CD4-positive, alpha-beta T cell treated with Interleukin-6 at 100 ng/mL for 8 hours (primary cell): ENCODE results near the gene SGCA.

ENCODE experiments used
- DNase-seq: peaks from one replicate; pipeline ENCODE4 v3.0.0-alpha.2; 2020; ENCODE audit warnings: mixed read lengths, low spot score

The SGCA gene

GRCh38 chr17:50194934-50195865 is 29.4 kb downstream of the SGCA start:
- no peak for DNase-seq

GRCh38 chr17:50196036-50196435 is 30.2 kb downstream of the SGCA start:
- DNase-seq: no peak

- no peak for DNase-seq
These were observed 31.0 kb downstream of the SGCA start for GRCh38 chr17:50196826-50197225.

GRCh38 chr17:50198026-50198669 is 32.3 kb downstream of the SGCA start:
- peak; percentile 40 for DNase-seq

GRCh38 chr17:50199211-50199802 is 33.5 kb downstream of the SGCA start:
- DNase-seq: no peak

GRCh38 chr17:50199803-50200456 is 34.1 kb downstream of the SGCA start:
- DNase-seq: peak; percentile 70

- DNase-seq: peak; percentile 68
These were observed 34.9 kb downstream of the SGCA start for GRCh38 chr17:50200457-50201275.

GRCh38 chr17:50201276-50201854 is 35.6 kb downstream of the SGCA start, which contains the start of gene COL1A1:
TSS of gene COL1A1 (minus strand) at chr17:50201631. CDS start at chr17:50201513, 118 bp downstream.
- DNase-seq: no peak

GRCh38 chr17:50203086-50203485 is 37.3 kb downstream of the SGCA start:
- no peak for DNase-seq

GRCh38 chr17:50203604-50204345 is 38.0 kb downstream of the SGCA start:
- no peak for DNase-seq

GRCh38 chr17:50204431-50204830 is 38.6 kb downstream of the SGCA start:
- no peak for DNase-seq

GRCh38 chr17:50205111-50205962 is 39.5 kb downstream of the SGCA start:
- DNase-seq: no peak

- no peak for DNase-seq
These were observed 40.2 kb downstream of the SGCA start for GRCh38 chr17:50205963-50206505.

GRCh38 chr17:50206604-50207293 is 40.9 kb downstream of the SGCA start:
- no peak for DNase-seq

- DNase-seq: no peak
These were observed 41.5 kb downstream of the SGCA start for GRCh38 chr17:50207315-50207714.

- no peak for DNase-seq
These were observed 42.2 kb downstream of the SGCA start for GRCh38 chr17:50207792-50208567.

- no peak for DNase-seq
These were observed 42.8 kb downstream of the SGCA start for GRCh38 chr17:50208611-50209061.

GRCh38 chr17:50209133-50209471 is 43.3 kb downstream of the SGCA start:
- no peak for DNase-seq
